Cardiac muscle cell (in vitro differentiated cells and primary cell): ENCODE measurements around the gene CASQ2. TPM values are rescaled to one million over a fixed set of nuclear protein-coding genes. Genes with fewer than 3 reads are reported as not detected.
"Not testable (repeated sequence)": the region's sequence is repeated elsewhere in the genome, so short reads cannot be mapped to it uniquely, and the experiment has no call there.

Source experiments
- DNase-seq, 2 donors: peaks; one replicate each; pipeline versions ENCODE4 v3.0.0 to v3.0.0-alpha.2; 2010 to 2017; ENCODE audit warnings: low read depth in 1 of 2, low spot score in 1 of 2
- H3K27ac ChIP-seq: fragments of 200-600 bp; sonication (generic); 2 replicates; pipeline ENCODE4 v1.5.1; 2016
- H3K27me3 ChIP-seq: fragments of 200-600 bp; sonication (generic); 2 replicates; pipeline ENCODE4 v1.6.0; 2016; ENCODE audit warnings: control low read depth
- H3K36me3 ChIP-seq: fragments of 200-600 bp; sonication (generic); 2 replicates; pipeline ENCODE4 v1.5.1; 2016; ENCODE audit warnings: control low read depth
- H3K4me1 ChIP-seq: fragments of 200-600 bp; sonication (generic); 2 replicates; pipeline ENCODE4 v1.8.1; 2017; ENCODE audit warnings: low read depth, mild to moderate bottlenecking, mixed run types
- H3K4me3 ChIP-seq: fragments of 200-600 bp; sonication (generic); 2 replicates; pipeline ENCODE4 v1.5.1; 2016; ENCODE audit warnings: mild to moderate bottlenecking
- H3K9me3 ChIP-seq: fragments of 200-600 bp; sonication (generic); 2 replicates; pipeline ENCODE4 v1.5.1; 2017; ENCODE audit warnings: low read depth, mild to moderate bottlenecking, control low read depth
- CTCF ChIP-seq: IDR thresholded peaks from 2 replicates; pipeline ENCODE4 v1.5.1; 2012; ENCODE audit warnings: low read depth, mild to moderate bottlenecking, low read length
- polyA plus RNA-seq: library from polyadenylated mRNA; unstranded; fragments of >200 nt; fragmentation: Nextera tagmentation; extraction: Ambion mirVana; gene quantifications from 2 replicates; pipeline ENCODE4 v1.2.1, GENCODE V29; 2016
- total RNA-seq: library from RNA; depleted of rRNA; stranded (reverse); fragments of >200 nt; gene quantifications from 2 replicates; pipeline ENCODE4 v1.2.3, GENCODE V29; 2016

Gene CASQ2
- total and polyA plus RNA-seq, 2 experiments from 2014 or later = 0.51 to 3.1 TPM

GRCh38 chr1:115782571-115783281, 14.2 kb upstream of the CASQ2 start:
- Histone ChIP-seq H3K27me3 (no peaks in the 10 kb centered on the region), H3K4me1 (no peaks in the 10 kb centered on the region), H3K9me3 (no peaks in the 10 kb centered on the region), H3K4me3 (no peak overlapping the region), H3K36me3 (no peaks in the 10 kb centered on the region), H3K27ac (no peak overlapping the region)
- DNase-seq = peak in 1 of 2 donors; percentile 82
- TF ChIP-seq CTCF = no peak

GRCh38 chr1:115781851-115782250, 13.3 kb upstream of the CASQ2 start:
- DNase-seq = no peak
- no peak overlapping the region for H3K27ac ChIP-seq

GRCh38 chr1:115781343-115781742, 12.8 kb upstream of the CASQ2 start:
- no peaks in the 10 kb centered on the region for H3K27me3 ChIP-seq
- no peak overlapping the region for H3K27ac ChIP-seq
- H3K4me3 ChIP-seq = no peak overlapping the region
- no peaks in the 10 kb centered on the region for H3K9me3 ChIP-seq
- no peak for TF ChIP-seq CTCF
- no peaks in the 10 kb centered on the region for H3K4me1 ChIP-seq
- peak in 1 of 2 donors; percentile 63 for DNase-seq
- H3K36me3 ChIP-seq = no peaks in the 10 kb centered on the region

More at GRCh38 chr1:115781851-115782250, 13.3 kb upstream of the CASQ2 start:
- H3K4me3 ChIP-seq = no peak overlapping the region
- no peaks in the 10 kb centered on the region for H3K4me1 ChIP-seq
- H3K9me3 ChIP-seq = no peaks in the 10 kb centered on the region
- no peak for TF ChIP-seq CTCF
- H3K27me3 ChIP-seq = no peaks in the 10 kb centered on the region
- no peaks in the 10 kb centered on the region for H3K36me3 ChIP-seq

- not testable (repeated sequence) for H3K27ac ChIP-seq, H3K36me3 ChIP-seq, DNase-seq, H3K4me1 ChIP-seq, H3K4me3 ChIP-seq, H3K9me3 ChIP-seq, H3K27me3 ChIP-seq
Measured at GRCh38 chr1:115780655-115781054, 12.1 kb upstream of the CASQ2 start.

- not testable (repeated sequence) for H3K27ac ChIP-seq, H3K4me1 ChIP-seq, H3K4me3 ChIP-seq, H3K27me3 ChIP-seq, H3K9me3 ChIP-seq, H3K36me3 ChIP-seq, DNase-seq
Measured at GRCh38 chr1:115779075-115779474, 10.6 kb upstream of the CASQ2 start.

- Histone ChIP-seq H3K27ac (peak overlapping the region; percentile 56), H3K9me3 (no peaks in the 10 kb centered on the region), H3K4me1 (peaks cover 27% of the 10 kb centered on the region), H3K4me3 (no peak overlapping the region), H3K36me3 (no peaks in the 10 kb centered on the region), H3K27me3 (no peaks in the 10 kb centered on the region)
- peak; percentile 84 to 90 for DNase-seq
- TF ChIP-seq CTCF = peak; percentile 79
Measured at GRCh38 chr1:115771847-115772457, 3.4 kb upstream of the CASQ2 start.
